ENCODE results near the gene LUC7L3.

DNA sequence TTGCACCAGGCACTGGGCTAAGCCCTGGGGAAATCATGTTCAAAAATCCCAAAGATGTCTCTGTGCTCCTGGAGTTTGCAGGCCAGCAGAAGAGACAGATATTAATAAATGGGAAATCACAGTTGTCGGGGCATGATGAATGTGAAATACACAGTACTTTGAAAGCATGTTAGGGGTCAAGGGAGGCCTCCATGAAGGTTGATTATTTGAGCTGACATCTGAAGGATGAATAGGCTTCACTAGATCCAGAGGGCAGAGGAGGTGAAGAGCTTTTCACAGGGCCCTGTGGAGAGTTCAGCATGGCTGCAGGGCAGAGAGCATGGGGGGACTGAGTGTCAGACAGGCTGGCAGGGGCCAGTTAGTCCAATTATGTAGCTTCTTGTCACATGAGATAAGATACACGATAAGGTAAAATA is 45.3 kb downstream of the LUC7L3 start:
- TF ChIP-seq CTCF (IDR thresholded peaks at IDR 0.05; ENCODE audit: insufficient read depth, low read length) (no peak), GABPA (IDR thresholded peaks at IDR 0.05; ENCODE audit: low read depth) (no peak)
